HG03378 (cell line): ENCODE measurements around the gene ANKRD55.
"Not testable (repeated sequence)": the region's sequence is repeated elsewhere in the genome, so short reads cannot be mapped to it uniquely, and the experiment has no call there.

Experiments used
- ATAC-seq: cut with Tn5 transposase; IDR thresholded peaks from one replicate; pipeline ENCODE4 v1.9.1; 2021; ENCODE audit warnings: mild to moderate bottlenecking, moderate library complexity; ENCODE audit not compliant: unreplicated experiment

ANKRD55 gene

DNA sequence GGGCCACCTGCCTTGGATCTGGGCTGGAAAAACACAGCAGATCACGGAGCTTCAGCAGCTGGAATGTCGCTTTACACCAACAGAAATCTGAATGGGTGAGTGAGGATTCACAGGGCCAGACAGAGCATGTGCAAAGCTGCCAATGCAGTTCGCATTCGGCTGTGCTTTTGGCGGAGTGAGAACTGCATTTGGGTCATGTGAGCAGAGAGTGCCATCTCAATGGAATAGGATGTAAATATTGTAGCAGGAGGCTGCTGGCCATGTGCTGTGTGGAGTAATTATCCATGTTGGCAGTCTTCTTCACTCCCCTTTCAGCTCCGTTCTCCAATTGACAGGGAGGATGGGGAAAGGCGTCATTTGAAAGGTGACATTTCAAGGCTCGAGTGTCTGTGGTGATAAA lies at the start of gene ANKRD55:
Gene ANKRD55 (minus strand): TSS at position 101 of the 400 bp plus-strand sequence. CDS start 417 bp downstream, outside the sequence.
- ATAC-seq, result no peak

DNA sequence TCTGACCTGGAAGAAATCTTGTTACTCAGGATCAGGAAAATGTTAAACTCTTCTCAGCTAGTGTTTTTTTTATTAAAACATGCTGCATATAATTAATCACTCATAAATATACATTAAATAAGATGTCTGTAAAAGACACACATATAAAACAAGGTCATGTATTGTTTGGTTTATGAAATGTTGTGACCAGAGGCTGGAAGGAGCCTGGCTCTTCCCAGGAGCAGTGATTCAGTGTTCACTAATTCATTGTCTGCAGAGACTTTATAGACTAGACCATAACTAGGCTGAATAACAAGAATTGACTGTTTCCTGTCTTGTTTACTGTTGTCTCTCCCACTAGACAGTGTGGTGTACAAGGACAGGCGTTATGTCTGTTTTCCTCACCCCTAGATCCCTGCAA lies 49.1 kb upstream of the ANKRD55 start:
- ATAC-seq, result no peak

DNA sequence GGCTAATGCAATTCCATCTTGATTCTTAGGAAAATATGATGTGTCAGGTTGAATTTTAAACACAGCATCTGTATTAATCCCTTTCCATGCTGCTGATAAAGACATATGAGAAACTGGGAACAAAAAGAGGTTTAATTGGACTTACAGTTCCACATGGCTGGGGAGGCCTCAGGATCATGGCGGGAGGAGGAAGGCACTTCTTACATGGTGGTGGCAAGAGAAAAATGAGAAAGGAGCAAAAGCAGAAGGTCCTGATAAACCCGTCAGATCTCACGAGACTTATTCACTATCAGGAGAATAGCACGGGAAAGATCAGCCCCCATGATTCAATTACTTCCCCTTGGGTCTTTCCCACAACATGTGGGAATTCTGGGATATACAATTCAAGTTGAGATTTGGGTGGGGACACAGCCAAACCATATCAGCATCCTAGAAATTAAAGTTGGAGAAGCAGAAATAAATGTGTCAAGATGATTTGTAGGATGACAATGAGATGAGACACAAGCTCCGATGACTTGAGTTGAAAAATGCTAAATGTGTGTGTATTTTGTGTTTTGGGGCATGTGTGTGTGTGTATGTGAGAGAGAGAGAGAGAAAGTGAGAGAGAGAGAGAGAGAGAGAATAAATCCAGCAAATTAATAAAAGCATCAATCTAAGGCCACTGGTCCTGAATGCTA lies 48.5 kb upstream of the ANKRD55 start:
- ATAC-seq, result no peak

DNA sequence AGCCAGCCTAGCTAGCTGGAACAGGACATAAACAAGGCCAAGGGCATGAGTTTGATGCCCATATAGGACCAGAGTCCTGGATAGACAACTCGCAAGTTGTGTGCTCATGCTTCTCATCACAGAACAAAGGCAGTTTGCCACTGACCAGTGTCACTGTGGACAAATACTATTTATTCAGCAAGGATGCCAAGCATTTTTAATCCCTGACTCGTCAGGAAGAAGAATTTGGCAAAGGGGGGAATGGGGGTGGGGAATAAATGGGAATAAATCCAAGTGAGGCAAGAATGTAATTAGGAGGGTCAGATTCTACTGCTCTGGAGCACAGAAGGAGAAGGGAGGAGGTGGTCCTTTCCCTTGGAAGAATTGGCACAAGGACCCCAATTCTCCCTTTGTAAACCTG lies 46.8 kb upstream of the ANKRD55 start:
- ATAC-seq, result no peak

DNA sequence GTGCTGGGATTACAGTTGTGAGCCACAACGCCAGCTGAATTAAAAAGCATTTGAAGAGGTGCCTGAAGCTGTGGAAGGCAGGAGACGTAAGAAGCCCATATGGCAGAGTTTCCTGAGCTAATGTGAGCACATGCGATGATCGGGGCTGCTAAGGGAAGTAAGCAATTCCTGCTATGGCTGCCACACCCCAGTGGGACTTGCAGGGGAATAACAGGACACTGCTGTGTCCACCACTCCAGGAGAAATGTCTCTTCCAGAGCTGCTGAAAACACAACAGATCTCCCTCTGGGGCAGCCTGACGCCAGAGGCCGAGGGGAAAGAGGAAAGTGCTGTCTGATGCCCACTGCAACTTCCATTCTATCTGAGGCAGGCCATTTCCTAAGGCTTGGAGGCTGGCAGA lies 46.2 kb upstream of the ANKRD55 start:
- ATAC-seq, result no peak

DNA sequence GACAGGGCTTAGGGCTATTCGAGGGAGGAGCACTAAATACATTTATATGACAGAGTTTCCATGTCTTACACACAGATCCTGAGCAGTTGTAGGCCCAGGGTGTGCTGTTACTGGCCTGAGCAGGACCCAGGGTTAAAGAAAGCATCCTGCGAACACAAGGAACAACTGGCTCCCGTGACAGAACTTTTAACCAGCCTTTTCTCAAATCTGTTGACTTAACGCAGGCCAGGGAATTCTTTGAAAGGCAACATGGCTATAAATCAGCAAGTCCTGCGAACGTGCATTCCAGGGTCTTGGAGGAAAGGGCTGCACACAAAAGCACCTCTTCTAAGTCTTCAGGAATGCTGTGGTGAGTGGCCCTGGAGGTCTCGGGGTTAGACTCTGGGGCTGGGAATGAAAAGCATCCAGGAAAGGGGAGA lies 45.2 kb upstream of the ANKRD55 start:
- no peak for ATAC-seq

DNA sequence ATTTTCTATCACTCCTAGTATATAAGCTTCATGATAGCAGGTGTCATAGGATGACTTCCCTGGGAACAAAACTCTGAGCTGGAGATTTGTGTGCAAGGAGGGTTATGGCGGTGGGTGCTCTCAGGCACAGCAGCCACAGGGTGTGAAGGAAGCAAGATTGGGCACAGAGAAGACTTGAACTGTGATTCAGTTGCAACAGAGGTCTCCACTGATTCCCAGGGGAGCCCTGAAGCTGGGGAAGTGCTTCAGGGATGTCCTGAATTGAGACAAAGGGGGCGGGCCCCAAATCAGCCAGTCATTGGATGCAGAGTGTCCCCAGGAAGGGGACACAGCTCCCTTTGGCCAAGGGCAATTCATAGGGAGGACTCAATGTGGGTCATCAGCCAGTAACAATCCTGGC lies 44.4 kb upstream of the ANKRD55 start:
- no peak for ATAC-seq

DNA sequence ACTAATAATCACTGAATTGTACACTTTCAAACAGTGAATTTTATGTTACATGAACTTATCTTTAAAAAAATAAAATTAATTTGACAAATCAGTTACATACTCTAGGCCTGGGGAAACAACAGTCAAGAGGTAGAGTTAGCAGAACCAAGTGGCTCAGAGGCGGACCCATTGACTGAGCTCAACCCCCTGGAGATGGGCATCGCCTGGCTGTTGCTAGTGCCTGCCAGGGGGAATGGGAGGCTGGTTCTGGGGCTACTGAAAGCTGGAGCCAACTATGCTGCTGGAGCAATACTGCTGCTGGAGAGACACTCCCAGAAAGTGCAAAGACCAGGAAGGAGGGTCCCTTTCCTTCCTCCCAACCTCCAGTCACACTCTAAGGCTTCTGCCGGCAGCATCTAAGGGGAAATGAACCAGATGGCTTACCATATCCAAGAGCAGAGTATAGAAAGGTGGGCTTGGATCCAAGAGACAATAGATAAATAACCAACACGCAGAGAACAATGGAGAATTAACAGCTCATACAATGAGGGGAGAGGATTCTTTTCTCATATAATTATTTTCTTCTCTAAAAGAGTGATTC lies 40.3 kb upstream of the ANKRD55 start:
- ATAC-seq, result no peak

DNA sequence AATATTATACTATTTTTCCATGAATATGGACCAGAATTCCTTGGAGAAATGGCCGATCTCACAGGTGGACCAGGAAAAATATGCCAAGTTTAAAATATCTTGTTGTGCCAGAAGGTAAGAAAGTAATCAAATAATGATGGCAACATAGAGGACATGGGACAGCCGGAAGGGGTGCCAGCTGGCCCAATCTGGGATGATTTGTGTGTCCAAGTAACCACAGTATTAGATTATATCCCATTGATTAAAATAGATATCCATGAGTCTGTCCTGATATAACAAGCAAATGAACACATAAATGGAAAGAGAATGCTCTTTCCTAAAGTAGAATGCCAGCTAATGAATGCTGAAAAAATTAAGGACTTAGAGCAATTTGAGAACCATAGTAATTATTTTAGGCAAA lies 39.6 kb upstream of the ANKRD55 start:
- ATAC-seq, result no peak

DNA sequence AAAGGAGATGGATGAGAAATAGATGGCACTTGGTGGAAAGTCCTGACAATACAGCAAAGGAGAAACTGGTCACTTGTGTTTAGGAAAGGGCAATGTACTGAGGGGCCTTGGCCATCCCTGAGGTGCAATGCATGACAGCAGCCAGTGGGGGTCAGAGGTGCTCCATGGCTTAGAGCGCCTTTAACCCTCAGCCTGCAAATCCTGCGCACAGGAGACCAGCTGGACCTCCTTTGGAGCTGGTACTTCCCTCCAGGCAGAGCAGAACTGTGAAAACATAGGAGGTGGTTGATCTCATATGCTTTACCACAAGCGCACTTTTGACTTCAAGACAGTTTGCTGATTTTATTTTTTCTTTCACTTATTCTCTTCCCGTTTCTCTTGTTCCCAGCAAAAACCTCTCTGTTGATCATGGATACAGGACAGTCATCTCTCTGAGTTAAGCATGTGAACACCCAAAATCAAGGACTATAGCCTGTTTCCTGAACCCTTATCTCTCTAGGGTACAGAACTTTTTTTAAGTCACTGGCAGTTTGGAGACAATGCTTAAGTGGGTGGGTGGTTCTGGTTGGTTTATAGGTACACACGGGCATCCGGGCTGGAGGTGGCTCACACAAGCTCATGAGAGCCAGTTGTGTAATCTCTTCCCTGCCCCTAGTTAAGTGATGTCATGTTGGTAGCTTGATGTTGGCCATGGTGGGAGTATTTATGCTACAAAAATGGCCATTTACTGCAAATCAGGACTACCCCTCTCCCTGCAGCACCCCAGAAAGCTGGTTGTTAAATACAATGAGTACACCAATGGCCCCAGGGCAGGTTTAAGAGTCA lies 37.6 kb upstream of the ANKRD55 start:
- peak; percentile 83 for ATAC-seq

DNA sequence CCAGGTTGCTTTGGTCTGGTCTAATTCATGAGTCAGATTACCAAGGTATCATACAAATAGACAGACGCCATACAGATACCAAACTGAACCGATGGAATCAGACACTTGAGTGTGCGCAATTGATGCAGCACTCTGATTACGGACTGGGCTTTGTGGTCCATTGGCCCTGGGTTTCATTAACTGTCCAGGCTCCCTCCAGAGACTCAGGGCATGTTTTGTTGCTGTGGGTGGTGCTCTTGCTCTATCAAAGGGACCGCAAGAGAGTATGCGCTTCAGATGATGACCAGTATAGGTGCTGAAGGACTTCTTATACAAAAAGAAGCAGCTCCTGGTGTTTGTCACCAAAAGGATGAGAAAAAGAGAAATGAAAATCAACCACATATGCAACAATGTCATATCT lies 36.9 kb upstream of the ANKRD55 start:
- peak; percentile 16 for ATAC-seq

DNA sequence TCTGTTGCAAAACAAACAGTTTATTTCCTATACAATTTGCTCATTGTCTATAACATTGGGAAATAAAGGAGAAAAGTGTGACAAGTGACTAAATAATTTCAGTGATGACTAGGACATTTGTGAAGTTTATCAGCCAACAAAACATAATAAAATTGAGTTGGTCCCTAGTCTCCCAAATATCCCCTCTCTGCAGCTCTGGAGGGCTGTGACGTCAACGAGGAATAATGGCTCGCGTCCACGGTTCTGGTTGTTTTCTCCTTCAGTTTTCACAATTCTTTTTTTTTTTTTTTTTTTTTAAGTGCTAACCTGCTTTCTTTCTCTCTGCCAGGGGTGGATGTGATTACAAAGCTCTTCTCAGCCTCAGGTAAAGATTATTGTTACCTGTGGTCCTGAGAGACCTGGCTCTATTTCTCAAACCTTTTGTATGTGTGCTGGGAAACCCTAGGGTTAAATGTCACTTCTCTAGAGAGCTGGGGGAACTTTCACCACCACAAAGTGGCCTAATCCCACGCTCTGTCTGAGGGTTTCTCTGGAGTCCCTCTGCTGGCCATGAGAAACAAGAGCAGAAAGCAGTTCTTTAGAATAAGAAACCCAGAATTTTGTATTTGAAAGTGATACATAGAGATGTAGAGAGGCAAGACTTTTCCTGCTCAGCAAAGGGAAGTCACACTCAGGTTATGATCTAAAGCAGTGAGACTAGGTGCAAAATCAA lies 36.2 kb upstream of the ANKRD55 start:
- no peak for ATAC-seq

DNA sequence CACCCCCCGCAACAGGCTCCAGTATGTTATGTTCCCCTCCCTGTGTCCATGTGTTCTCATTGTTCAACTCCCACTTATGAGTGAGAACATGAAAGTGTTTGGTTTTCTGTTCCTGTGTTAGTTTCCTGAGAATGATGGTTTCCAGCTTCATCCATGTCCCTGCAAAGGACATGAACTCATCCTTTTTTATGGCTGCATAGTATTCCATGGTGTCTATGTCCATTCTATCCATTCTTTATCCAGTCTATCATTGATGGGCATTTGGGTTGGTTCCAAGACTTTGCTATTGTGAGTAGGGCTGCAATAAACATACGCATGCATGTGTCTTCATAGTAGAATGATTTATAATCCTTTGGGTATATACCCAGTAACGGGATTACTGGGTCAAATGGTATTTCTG lies 35.6 kb upstream of the ANKRD55 start:
- not testable (repeated sequence) for ATAC-seq

DNA sequence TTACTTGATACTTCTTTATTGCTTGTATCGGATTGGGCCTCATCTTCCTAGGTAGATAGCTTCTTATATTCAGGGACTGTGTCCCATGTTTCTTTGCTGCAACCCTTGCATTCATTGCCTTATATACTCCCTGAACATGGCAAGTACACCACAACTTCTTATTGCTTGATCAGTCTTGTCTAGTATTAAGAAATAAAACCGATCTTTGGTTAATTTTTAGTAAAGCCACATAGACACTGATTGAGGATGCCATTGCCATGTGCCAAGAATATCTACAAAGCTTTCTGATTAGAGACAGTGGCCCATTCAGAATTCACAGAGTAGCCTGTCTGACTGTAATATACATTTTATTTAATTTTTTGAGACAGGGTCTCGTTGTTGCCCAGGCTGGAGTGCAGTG lies 34.7 kb upstream of the ANKRD55 start:
- ATAC-seq, result no peak

DNA sequence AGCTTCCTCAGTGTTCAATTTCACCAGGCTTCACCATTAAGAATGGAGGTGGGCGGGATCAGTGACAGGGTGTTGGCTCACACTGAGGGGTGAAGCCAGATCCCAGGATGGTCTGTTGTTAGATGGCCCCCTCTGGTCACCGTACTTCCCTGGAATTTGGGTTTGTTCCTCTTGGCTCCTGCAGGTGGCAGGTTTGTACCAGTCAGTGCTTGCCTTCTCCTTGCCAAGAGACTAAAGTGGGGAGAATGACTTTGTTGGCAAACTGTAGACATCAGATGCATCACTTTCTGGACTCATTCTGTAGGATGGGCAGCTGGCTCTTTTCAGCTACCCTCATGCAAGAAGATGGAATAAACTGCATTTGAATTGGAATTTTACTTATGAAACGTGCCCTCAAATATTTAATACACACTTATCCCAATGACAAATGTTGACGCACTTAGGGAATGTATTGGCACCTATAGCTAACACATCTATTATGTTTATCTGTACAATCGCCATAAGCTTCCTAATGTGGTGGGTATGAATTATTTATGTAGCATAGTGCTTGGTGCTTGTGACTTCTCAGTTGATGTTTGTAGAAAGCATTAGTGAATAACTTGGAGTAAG lies 31.4 kb upstream of the ANKRD55 start:
- no peak for ATAC-seq

DNA sequence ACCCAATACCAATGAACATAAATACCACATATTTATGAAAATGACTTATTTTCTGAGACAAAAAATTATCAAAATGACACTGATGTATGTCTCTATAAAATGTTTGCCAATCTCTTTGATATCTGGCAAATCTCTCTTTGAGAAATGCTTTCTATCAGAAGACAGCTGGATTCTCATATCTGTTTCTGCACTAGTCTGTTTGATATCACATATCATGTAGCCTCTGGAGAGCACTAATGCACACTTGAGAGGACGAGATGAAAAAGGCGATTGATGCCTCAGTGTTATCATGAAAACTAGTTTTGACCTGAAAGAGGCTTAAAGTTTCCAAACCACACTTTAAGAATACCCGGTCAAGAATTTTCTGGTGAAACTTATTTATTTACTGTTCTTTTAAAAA lies 29.1 kb upstream of the ANKRD55 start:
- ATAC-seq, result no peak

DNA sequence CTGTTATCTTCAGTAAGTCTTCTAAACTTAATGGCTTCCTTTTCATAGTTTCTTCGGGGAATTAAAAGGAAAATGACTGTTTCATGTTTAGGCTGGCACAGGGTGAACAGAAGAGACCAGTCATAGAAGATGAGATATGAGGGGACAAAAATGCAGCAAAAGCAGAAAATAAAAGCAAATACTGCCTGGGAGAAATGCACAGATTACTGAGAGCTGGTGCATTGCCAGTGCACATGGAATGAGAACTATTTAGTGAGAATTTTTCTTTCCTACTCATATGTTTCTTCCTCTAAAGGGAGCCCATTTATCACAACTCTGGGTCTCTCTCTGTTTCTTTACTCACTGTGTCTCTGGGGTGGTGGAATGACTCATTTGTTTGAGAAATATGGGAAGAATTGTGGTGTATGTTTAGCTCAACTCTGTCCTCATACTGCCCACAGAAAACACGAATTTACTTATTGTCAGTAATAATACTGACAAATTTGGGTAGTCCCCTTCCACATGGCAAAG lies 25.9 kb upstream of the ANKRD55 start:
- ATAC-seq, result peak; percentile 58

DNA sequence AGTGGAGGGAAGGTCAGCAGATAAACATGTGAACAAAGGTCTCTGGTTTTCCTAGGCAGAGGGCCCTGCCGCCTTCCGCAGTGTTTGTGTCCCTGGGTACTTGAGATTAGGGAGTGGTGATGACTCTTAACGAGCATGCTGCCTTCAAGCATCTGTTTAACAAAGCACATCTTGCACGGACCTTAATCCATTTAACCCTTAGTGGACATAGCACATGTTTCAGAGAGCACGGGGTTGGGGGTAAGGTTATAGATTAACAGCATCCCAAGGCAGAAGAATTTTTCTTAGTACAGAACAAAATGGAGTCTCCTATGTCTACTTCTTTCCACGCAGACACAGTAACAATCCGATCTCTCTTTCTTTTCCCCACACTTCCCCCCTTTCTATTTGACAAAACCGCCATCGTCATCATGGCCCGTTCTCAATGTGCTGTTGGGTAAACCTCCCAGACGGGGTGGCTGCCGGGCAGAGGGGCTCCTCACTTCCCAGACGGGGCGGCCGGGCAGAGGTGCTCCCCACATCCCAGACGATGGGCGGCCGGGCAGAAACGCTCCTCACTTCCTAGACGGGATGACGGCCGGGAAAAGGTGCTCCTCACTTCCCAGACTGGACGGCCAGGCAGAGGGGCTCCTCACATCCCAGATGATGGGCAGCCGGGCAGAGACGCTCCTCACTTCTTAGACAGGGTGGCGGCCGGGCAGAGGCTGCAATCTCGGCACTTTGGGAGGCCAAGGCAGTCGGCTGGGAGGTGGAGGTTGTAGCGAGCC lies 24.8 kb upstream of the ANKRD55 start:
- not testable (repeated sequence) for ATAC-seq

DNA sequence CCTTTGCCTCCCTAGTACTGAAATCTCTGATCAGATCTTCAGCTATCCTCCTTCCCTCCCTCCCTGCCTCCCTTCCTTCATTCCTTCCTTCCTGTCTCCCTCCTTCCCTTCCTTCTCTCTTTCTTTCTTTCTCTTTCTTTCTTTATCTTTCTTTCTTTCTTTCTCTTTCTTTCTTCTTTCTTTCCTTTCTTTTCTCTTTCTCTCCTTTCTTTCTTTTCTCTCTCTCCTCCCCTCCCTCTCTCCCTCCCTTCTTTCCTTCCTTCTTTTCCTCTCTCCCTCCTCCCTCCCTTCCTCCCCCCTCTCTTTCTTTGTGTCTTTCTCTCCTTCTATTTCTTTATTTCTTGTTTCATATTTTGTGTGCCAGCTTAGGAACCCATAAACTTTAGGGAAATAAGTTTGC lies 23.9 kb upstream of the ANKRD55 start:
- ATAC-seq, result no peak

DNA sequence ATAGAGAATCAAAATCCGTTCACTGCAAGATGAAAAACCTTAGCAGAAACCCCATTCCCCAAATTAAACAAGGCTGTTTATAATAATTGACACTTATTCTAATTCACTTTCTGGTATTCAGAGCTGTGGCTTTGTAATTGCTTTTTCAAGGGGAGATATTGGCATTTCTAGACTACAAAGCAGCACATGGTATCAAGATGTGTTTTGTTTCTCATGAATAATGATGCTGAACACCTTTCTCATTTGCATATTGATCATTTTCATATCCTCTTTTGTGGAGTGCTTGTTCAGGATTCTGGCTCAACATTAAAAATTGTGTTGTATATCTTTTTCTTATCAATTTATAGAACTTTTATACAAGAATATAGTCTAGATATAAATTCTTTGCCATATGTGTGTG lies 22.4 kb upstream of the ANKRD55 start:
- no peak for ATAC-seq
